Measurements from ENCODE around the gene EML5.

Gene EML5

GRCh38 chr14:88727057-88727456, 65.7 kb downstream of the EML5 start:
- no peaks in the 10 kb centered on the region for H3F3A ChIP-seq (ENCODE audit: insufficient read depth)
- H3K9me3 ChIP-seq (ENCODE audit: insufficient read depth, low read length): no peaks in the 10 kb centered on the region
- no peak overlapping the region for H3K4me2 ChIP-seq (ENCODE audit: low read depth, low read length, poor library complexity, severe bottlenecking)
- no peak overlapping the region for H3K4me3 ChIP-seq (ENCODE audit: insufficient read depth, low read length, poor library complexity, severe bottlenecking)
- H3K9me2 ChIP-seq (replicated peaks; ENCODE audit: insufficient read depth, low read length): no peaks in the 10 kb centered on the region
- no peaks in the 10 kb centered on the region for H3K79me2 ChIP-seq (ENCODE audit: insufficient read depth, low read length)
- no peak overlapping the region for H3K27ac ChIP-seq (ENCODE audit: low read depth, low read length)
- no peaks in the 10 kb centered on the region for H3K36me3 ChIP-seq (ENCODE audit: low read length)
- TF ChIP-seq EZH2phosphoT487 (conservative IDR thresholded peaks at IDR 0.05; ENCODE audit: low read length) (no peak), CTCF (IDR thresholded peaks at IDR 0.05; ENCODE audit: insufficient read depth, low read length, poor library complexity, severe bottlenecking) (no peak)
- no peaks in the 10 kb centered on the region for H4K20me1 ChIP-seq (ENCODE audit: low read depth, low read length)
- no peak overlapping the region for H3K9ac ChIP-seq (ENCODE audit: low read length)
- H2AFZ ChIP-seq (ENCODE audit: low read depth, low read length, severe bottlenecking): no peak overlapping the region
- no peaks in the 10 kb centered on the region for H3K27me3 ChIP-seq (ENCODE audit: low read length)

DNA sequence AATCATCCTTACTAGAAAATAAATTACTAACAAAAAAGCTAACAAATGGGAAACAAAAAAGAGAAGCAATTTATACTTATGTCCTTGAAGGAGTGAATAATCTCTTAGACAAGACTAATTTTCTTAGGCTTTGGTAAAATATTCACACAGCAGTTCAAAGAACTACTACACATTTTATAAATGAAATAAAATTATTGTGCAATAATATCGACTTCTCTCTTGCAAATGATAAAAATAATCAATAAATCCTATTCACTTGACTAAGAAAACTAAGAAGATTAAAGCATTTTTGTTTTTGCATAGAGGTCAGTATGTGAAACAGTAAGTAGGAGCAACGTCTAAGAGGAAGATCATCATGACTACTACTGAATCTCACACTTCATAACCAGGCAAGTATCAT, 82.0 kb downstream of the EML5 start:
- Histone ChIP-seq H3K36me3 (ENCODE audit: low read length) (no peaks in the 10 kb centered on the region), H3F3A (ENCODE audit: insufficient read depth) (no peaks in the 10 kb centered on the region), H3K27me3 (ENCODE audit: low read length) (no peaks in the 10 kb centered on the region), H3K9me2 (replicated peaks; ENCODE audit: insufficient read depth, low read length) (no peaks in the 10 kb centered on the region), H3K4me2 (ENCODE audit: low read depth, low read length, poor library complexity, severe bottlenecking) (no peak overlapping the region), H4K20me1 (ENCODE audit: low read depth, low read length) (no peaks in the 10 kb centered on the region), H3K79me2 (ENCODE audit: insufficient read depth, low read length) (no peaks in the 10 kb centered on the region), H3K9me3 (ENCODE audit: insufficient read depth, low read length) (no peaks in the 10 kb centered on the region), H3K27ac (ENCODE audit: low read depth, low read length) (no peak overlapping the region), H3K9ac (ENCODE audit: low read length) (no peak overlapping the region), H3K4me3 (ENCODE audit: insufficient read depth, low read length, poor library complexity, severe bottlenecking) (no peak overlapping the region), H2AFZ (ENCODE audit: low read depth, low read length, severe bottlenecking) (no peak overlapping the region)
- no peak for TF ChIP-seq CTCF (IDR thresholded peaks at IDR 0.05; ENCODE audit: insufficient read depth, low read length, poor library complexity, severe bottlenecking)
- TF ChIP-seq EZH2phosphoT487 (conservative IDR thresholded peaks at IDR 0.05; ENCODE audit: low read length): no peak

GRCh38 chr14:88707088-88707487, 85.7 kb downstream of the EML5 start:
- H3K36me3 ChIP-seq (ENCODE audit: low read length): no peaks in the 10 kb centered on the region
- H3K79me2 ChIP-seq (ENCODE audit: insufficient read depth, low read length): no peaks in the 10 kb centered on the region
- TF ChIP-seq CTCF (IDR thresholded peaks at IDR 0.05; ENCODE audit: insufficient read depth, low read length, poor library complexity, severe bottlenecking): no peak
- no peak for TF ChIP-seq EZH2phosphoT487 (conservative IDR thresholded peaks at IDR 0.05; ENCODE audit: low read length)

More at GRCh38 chr14:88707088-88707487, 85.7 kb downstream of the EML5 start:
- no peaks in the 10 kb centered on the region for H3K9me2 ChIP-seq (replicated peaks; ENCODE audit: insufficient read depth, low read length)
- H3K9me3 ChIP-seq (ENCODE audit: insufficient read depth, low read length): no peaks in the 10 kb centered on the region
- no peak overlapping the region for H3K9ac ChIP-seq (ENCODE audit: low read length)
- H4K20me1 ChIP-seq (ENCODE audit: low read depth, low read length): no peaks in the 10 kb centered on the region
- no peaks in the 10 kb centered on the region for H3F3A ChIP-seq (ENCODE audit: insufficient read depth)
- H2AFZ ChIP-seq (ENCODE audit: low read depth, low read length, severe bottlenecking): no peak overlapping the region
- no peak overlapping the region for H3K4me3 ChIP-seq (ENCODE audit: insufficient read depth, low read length, poor library complexity, severe bottlenecking)
- no peak overlapping the region for H3K27ac ChIP-seq (ENCODE audit: low read depth, low read length)
- H3K4me2 ChIP-seq (ENCODE audit: low read depth, low read length, poor library complexity, severe bottlenecking): no peak overlapping the region
- no peaks in the 10 kb centered on the region for H3K27me3 ChIP-seq (ENCODE audit: low read length)

Data from SU-DHL-6 (cell line).